ENCODE data around the gene COL6A5. TPM values are rescaled to one million over a fixed set of nuclear protein-coding genes. Genes with fewer than 3 reads are reported as not detected.

Gene COL6A5
- polyA plus RNA-seq, 3 donors: not detected

- Histone ChIP-seq H3K4me1 (ENCODE audit: control insufficient read depth in 1 of 2, insufficient read depth in 2 of 2, low read length in 2 of 2) (no peaks in the 10 kb centered on the region), H3K27me3 (ENCODE audit: control insufficient read depth in 2 of 2, insufficient read depth in 2 of 2, low read length in 2 of 2) (no peaks in the 10 kb centered on the region), H4K20me1 (ENCODE audit: insufficient read depth, low read length) (no peaks in the 10 kb centered on the region), H3K4me3 (replicated peaks in 1 of 3; ENCODE audit: low read depth in 2 of 3, low read length in 3 of 3) (no peak overlapping the region), H3K36me3 (replicated peaks in 1 of 2; ENCODE audit: control insufficient read depth in 1 of 2, insufficient read depth in 2 of 2, low read length in 2 of 2) (no peaks in the 10 kb centered on the region), H3K9me3 (replicated peaks in 1 of 2; ENCODE audit: control insufficient read depth in 1 of 2, insufficient read depth in 1 of 2, low read length in 2 of 2) (no peaks in the 10 kb centered on the region), H3K27ac (ENCODE audit: low read depth in 1 of 2, low read length in 2 of 2) (no peak overlapping the region), H3K9ac (ENCODE audit: insufficient read depth, low read length, poor library complexity, severe bottlenecking) (no peak overlapping the region), H2AFZ (ENCODE audit: insufficient read depth, low read depth, low read length, poor library complexity, severe bottlenecking) (no peak overlapping the region), H3K79me2 (ENCODE audit: insufficient read depth, low read length) (no peaks in the 10 kb centered on the region), H3K4me2 (replicated peaks; ENCODE audit: extremely low read depth, low read length, poor library complexity, severe bottlenecking) (no peak overlapping the region)
- Mint-ChIP-seq H3K4me1 (no peaks in the 10 kb centered on the region), H3K9me3 (peaks cover 0 to 7% (median 3%) of the 10 kb centered on the region in 7 donors), H3K27ac (no peak overlapping the region), H3K4me3 (no peak overlapping the region), H3K36me3 (no peaks in the 10 kb centered on the region), H3K27me3 (ENCODE audit: low read depth in 3 of 3) (peaks cover 2 to 7% (median 4%) of the 10 kb centered on the region in 3 donors)
- no peak for TF ChIP-seq CTCF (IDR thresholded peaks at IDR 0.05)
- intact Hi-C loops (cut with micrococcal nuclease): no loop called here
- WGBS (ENCODE audit: insufficient coverage): no CpG with 5 or more reads among the region's 2 CpGs
- DNase-seq: no peak
Measured at GRCh38 chr3:130299531-130299930, 45.9 kb upstream of the COL6A5 start.

GRCh38 chr3:130300888-130301287, 44.6 kb upstream of the COL6A5 start:
- TF ChIP-seq CTCF (IDR thresholded peaks at IDR 0.05): no peak
- WGBS (ENCODE audit: insufficient coverage): 91% methylated on average over 8 of the region's 11 CpGs
- no peak overlapping the region for H3K9ac ChIP-seq (ENCODE audit: insufficient read depth, low read length, poor library complexity, severe bottlenecking)
- DNase-seq: no peak
- H3K9me3 Mint-ChIP-seq: peaks cover 0 to 7% (median 3%) of the 10 kb centered on the region in 7 donors
- H3K27me3 Mint-ChIP-seq (ENCODE audit: low read depth in 3 of 3): peaks cover 2 to 7% (median 4%) of the 10 kb centered on the region in 3 donors
- H3K27me3 ChIP-seq (ENCODE audit: control insufficient read depth in 2 of 2, insufficient read depth in 2 of 2, low read length in 2 of 2): no peaks in the 10 kb centered on the region
- H3K4me3 Mint-ChIP-seq: no peak overlapping the region
- H3K27ac Mint-ChIP-seq: no peak overlapping the region
- H3K27ac ChIP-seq (ENCODE audit: low read depth in 1 of 2, low read length in 2 of 2): no peak overlapping the region
- no peaks in the 10 kb centered on the region for H3K36me3 ChIP-seq (replicated peaks in 1 of 2; ENCODE audit: control insufficient read depth in 1 of 2, insufficient read depth in 2 of 2, low read length in 2 of 2)
- H3K4me2 ChIP-seq (replicated peaks; ENCODE audit: extremely low read depth, low read length, poor library complexity, severe bottlenecking): no peak overlapping the region
- no peaks in the 10 kb centered on the region for H3K9me3 ChIP-seq (replicated peaks in 1 of 2; ENCODE audit: control insufficient read depth in 1 of 2, insufficient read depth in 1 of 2, low read length in 2 of 2)
- no peaks in the 10 kb centered on the region for H3K4me1 Mint-ChIP-seq
- intact Hi-C loops (cut with micrococcal nuclease): no loop called here
- H4K20me1 ChIP-seq (ENCODE audit: insufficient read depth, low read length): no peaks in the 10 kb centered on the region
- H3K4me1 ChIP-seq (ENCODE audit: control insufficient read depth in 1 of 2, insufficient read depth in 2 of 2, low read length in 2 of 2): no peaks in the 10 kb centered on the region
- no peak overlapping the region for H2AFZ ChIP-seq (ENCODE audit: insufficient read depth, low read depth, low read length, poor library complexity, severe bottlenecking)
- H3K36me3 Mint-ChIP-seq: no peaks in the 10 kb centered on the region
- H3K79me2 ChIP-seq (ENCODE audit: insufficient read depth, low read length): no peaks in the 10 kb centered on the region
- H3K4me3 ChIP-seq (replicated peaks in 1 of 3; ENCODE audit: low read depth in 2 of 3, low read length in 3 of 3): no peak overlapping the region

Data from CD14-positive monocyte (primary cell).